Progenitor cell of endocrine pancreas (in vitro differentiated cells): ENCODE data around the gene EVX1. TPM values are rescaled to one million over a fixed set of nuclear protein-coding genes. Genes with fewer than 3 reads are reported as not detected.
A peak's percentile ranks its signal among the peaks of the same experiment; 100 is the strongest.

Experiments
- DNase-seq: peaks from one replicate; pipeline ENCODE4 v3.0.0; 2021; ENCODE audit warnings: low spot score; ENCODE audit not compliant: unreplicated experiment
- H3K27ac Mint-ChIP-seq: 2 replicates; pipeline ENCODE4 v1.8.0; 2021; ENCODE audit warnings: mild to moderate bottlenecking, moderate library complexity, mixed read lengths
- H3K27me3 Mint-ChIP-seq: 2 replicates; pipeline ENCODE4 v1.8.0; 2021; ENCODE audit warnings: mixed read lengths
- H3K36me3 Mint-ChIP-seq: 2 replicates; pipeline ENCODE4 v1.8.0; 2022; ENCODE audit warnings: mixed read lengths; ENCODE audit not compliant: insufficient read depth
- H3K4me1 Mint-ChIP-seq: 2 replicates; pipeline ENCODE4 v1.8.0; 2021; ENCODE audit warnings: low read depth, mixed read lengths
- H3K4me3 Mint-ChIP-seq: 2 replicates; pipeline ENCODE4 v1.8.0; 2021; ENCODE audit warnings: low read depth, mild to moderate bottlenecking, moderate library complexity, mixed read lengths
- H3K9me3 Mint-ChIP-seq: 2 replicates; pipeline ENCODE4 v1.8.0; 2021; ENCODE audit warnings: low read depth, mixed read lengths
- total RNA-seq: library from RNA; stranded (reverse); gene quantifications from 2 replicates; pipeline ENCODE4 v1.2.1, GENCODE V29; 2021
- TF ChIP-seq, protein P1 (sequence below): fragments of 200-600 bp; sonication (generic); IDR thresholded peaks from one replicate; pipeline ENCODE4 v1.5.0; 2021; ENCODE audit warnings: antibody characterized with exemption, mild to moderate bottlenecking; ENCODE audit not compliant: unreplicated experiment

Gene EVX1
- total RNA-seq, 1 donor from 2014 or later = not detected

DNA sequence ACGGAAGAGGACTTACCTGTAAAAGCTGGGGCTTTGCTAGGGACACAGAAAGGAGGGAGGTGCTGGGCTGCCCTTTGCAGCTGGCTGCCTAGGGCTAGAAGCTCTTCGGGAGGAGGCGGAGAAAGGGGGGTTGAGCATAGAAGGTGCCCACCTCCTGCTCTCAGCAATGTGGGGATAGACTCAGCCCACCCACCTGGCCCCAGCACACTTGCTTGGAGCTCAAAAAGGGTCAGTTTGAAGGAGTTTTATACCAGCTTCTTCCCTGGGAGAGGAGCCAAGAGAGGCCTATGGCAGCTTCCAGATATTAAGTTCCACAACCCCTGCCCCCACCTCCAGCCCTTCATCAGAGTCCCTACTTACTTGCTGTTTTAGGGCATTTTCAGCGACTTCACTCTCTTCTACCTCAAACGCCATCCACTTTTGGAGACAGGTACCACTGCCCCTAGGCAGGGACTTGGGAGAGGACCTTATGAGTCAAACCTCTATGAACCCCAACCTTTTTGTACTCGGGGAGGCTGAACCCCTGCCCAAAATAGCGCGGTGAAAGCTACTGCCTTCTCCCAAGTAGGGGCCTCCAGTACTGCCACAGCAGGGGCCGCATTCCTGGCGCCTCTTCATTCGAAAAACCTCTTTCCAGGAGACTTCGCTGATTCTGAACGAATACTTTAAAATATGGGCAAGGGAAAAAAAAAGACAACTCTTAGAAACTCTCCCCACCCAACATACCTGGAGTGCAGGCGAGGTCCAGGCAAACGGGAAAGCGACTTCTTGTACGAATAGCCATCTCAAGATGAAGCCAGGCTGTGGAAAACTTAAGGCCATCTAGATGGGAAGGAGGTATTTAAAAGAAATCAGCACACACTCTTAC is 1.2 kb upstream of the EVX1 start:
- Mint-ChIP-seq H3K36me3 (no peaks in the 10 kb centered on the region), H3K4me3 (no peak overlapping the region), H3K27me3 (peaks cover 94% of the 10 kb centered on the region), H3K4me1 (peaks cover 6% of the 10 kb centered on the region), H3K9me3 (no peaks in the 10 kb centered on the region), H3K27ac (no peak overlapping the region)
- DNase-seq = no peak
- TF ChIP-seq, protein P1, sequence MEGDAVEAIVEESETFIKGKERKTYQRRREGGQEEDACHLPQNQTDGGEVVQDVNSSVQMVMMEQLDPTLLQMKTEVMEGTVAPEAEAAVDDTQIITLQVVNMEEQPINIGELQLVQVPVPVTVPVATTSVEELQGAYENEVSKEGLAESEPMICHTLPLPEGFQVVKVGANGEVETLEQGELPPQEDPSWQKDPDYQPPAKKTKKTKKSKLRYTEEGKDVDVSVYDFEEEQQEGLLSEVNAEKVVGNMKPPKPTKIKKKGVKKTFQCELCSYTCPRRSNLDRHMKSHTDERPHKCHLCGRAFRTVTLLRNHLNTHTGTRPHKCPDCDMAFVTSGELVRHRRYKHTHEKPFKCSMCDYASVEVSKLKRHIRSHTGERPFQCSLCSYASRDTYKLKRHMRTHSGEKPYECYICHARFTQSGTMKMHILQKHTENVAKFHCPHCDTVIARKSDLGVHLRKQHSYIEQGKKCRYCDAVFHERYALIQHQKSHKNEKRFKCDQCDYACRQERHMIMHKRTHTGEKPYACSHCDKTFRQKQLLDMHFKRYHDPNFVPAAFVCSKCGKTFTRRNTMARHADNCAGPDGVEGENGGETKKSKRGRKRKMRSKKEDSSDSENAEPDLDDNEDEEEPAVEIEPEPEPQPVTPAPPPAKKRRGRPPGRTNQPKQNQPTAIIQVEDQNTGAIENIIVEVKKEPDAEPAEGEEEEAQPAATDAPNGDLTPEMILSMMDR = no peak

DNA sequence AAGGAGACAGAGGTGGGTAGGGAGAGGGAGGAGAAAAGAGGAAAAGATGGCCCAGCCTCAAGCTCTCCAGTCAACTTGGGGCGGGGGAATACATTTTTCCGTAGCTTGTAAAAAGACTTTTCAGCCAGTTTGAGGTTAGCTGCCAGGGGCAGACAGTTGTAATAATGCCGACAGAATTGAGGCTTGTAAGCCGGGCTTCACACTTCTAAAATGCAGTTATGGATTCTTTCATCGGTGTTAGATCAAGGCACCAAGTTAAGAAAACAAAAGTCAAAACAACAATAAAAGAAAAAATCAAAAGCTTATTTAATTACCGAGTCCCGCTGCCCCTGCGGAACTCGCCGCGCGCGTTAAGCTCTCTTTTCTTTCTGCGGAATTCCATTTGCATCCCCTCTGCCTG is 448 bp upstream of the EVX1 start:
- Mint-ChIP-seq H3K4me1 (peaks cover 6% of the 10 kb centered on the region), H3K36me3 (no peaks in the 10 kb centered on the region), H3K27me3 (peaks cover 94% of the 10 kb centered on the region), H3K4me3 (no peak overlapping the region), H3K9me3 (no peaks in the 10 kb centered on the region), H3K27ac (peak overlapping the region; percentile 38)
- DNase-seq = no peak
- TF ChIP-seq, protein P1 = no peak

DNA sequence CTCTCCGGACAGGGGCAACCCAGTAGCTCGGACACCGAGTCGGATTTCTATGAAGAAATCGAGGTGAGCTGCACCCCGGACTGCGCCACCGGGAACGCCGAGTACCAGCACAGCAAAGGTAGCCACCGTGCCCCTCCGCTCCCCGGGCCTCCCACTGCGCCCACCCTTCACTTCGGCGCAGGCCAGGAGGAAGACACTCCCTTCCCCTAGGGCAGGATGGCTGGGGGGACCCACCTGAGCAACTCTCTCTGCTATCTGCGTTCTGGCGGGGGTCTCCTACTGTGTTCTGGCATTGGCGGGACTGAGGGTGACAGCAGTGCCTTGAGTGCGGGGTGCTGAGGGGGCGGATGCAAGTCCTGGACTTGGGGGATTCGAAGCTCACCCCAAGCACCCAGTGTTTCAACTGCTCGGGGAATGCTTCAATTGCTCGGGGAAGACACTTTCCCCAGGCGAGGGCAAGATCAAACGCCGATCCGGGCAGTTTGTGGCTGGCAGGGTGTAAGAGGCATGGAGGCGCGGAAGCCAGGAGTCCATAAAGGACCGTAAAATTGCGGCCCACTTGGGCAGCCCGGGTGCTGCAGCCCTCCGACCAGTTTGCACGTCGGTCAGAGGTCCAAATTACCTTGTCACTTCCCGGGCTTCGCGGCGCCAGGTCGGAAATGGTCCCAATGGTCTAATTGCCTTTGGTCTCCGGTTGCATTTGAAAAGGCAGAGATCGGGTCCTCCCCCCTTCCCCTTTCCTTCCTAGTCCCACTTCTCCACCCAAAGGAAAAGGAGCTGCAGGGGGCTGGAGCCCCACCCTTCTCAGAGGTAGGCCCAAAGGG is 950 bp downstream of the EVX1 start:
- Mint-ChIP-seq H3K4me1 (peaks cover 6% of the 10 kb centered on the region), H3K9me3 (no peaks in the 10 kb centered on the region), H3K36me3 (no peaks in the 10 kb centered on the region), H3K4me3 (no peak overlapping the region), H3K27ac (no peak overlapping the region), H3K27me3 (peaks cover 94% of the 10 kb centered on the region)
- TF ChIP-seq, protein P1 = no peak
- DNase-seq = no peak

DNA sequence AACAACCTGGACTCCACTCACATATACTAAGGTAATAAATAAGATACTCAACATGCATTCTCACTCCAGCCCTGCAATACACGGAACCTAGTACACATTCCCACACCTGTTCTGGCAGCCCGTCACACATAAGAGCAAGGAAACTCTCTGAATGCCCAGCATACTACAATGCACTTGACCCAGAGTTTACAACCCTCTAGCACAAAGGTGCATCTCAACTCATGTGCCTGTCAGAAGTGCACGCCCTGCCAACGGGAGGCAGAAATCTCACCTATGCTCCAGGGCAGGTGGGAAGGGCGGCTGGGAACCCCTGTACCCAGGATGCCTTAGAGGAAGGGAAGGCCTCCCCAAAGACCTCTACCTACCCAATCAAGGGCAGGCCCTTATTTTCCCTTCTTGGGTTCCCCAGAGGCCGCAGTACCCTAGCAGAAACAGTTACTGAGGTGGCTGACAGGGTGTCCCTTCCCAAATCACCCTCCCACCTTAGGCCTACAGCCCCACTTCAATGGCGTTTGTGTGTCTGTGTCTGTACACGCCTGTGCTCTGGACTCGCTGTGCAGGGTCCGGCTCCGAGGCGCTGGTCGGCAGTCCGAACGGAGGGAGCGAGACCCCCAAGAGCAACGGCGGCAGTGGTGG is 2.0 kb downstream of the EVX1 start:
- DNase-seq = no peak
- no peak overlapping the region for H3K27ac Mint-ChIP-seq
- TF ChIP-seq, protein P1 = no peak
- H3K27me3 Mint-ChIP-seq = peaks cover 97% of the 10 kb centered on the region
- no peak overlapping the region for H3K4me3 Mint-ChIP-seq
- no peaks in the 10 kb centered on the region for H3K36me3 Mint-ChIP-seq
- no peaks in the 10 kb centered on the region for H3K9me3 Mint-ChIP-seq
- peaks cover 4% of the 10 kb centered on the region for H3K4me1 Mint-ChIP-seq
